HepG2 (cell line): ENCODE results near the gene MRGPRF. TPM values are rescaled to one million over a fixed set of nuclear protein-coding genes. Genes with fewer than 3 reads are reported as not detected.

ENCODE experiments used
- ATAC-seq: fragments of 200-7000 bp; cut with Tn5 transposase; 3 replicates; pipeline ENCODE4 v1.9.1; 2020; ENCODE audit warnings: mild to moderate bottlenecking, moderate library complexity
- BruUV-seq: library from RNA; stranded (reverse); fragments of 400-500 nt; replicated peaks from 2 replicates; lab custom pipeline; 2021; lab: Mats Ljungman, UMichigan
- CTCF ChIA-PET: fragments of 300-600 bp; formaldehyde crosslinking; extraction: SDS; loops from one replicate; lab custom pipeline; 2021; ENCODE audit warnings: low total read pairs, inconsistent platforms, low intra/inter-chr PET ratio; lab: Yijun Ruan, JAX
- POLR2A ChIA-PET: fragments of 350-600 bp; sonication (Branson Sonifier 250); formaldehyde crosslinking; loops from one replicate; lab custom pipeline; 2020; ENCODE audit warnings: antibody characterized with exemption, inconsistent platforms; lab: Yijun Ruan, JAX
- DNase-seq: peaks from one replicate; pipeline ENCODE4 v3.0.0-alpha.2; 2015; ENCODE audit warnings: low spot score
- FAIRE-seq: peaks from 3 replicates; lab custom pipeline; 2011; peaks lifted over from hg19 to GRCh38; lab: Jason Lieb, UNC
- H2AFZ ChIP-seq: one replicate; pipeline ENCODE4 v1.6.1; 2011; ENCODE audit warnings: low read length, inconsistent platforms
- H3K27ac ChIP-seq: fragments of 300-600 bp; 3 replicates; pipeline ENCODE4 v1.8.0; 2011; ENCODE audit warnings: mixed run types, mild to moderate bottlenecking, mixed read lengths, low read length, inconsistent platforms; ENCODE audit not compliant: insufficient read depth; ENCODE audit errors: extremely low read length
- H3K27me3 ChIP-seq, 2 experiments: fragments of 200-600 bp in 1 of 2; 2 replicates in 1 of 2; 3 replicates in 1 of 2; pipeline versions ENCODE4 v1.6.0 to v1.8.0; 2011; ENCODE audit warnings: low read length in 2 of 2, mild to moderate bottlenecking in 2 of 2, moderate library complexity in 2 of 2, inconsistent platforms in 1 of 2; ENCODE audit not compliant: insufficient read depth in 2 of 2, control insufficient read depth in 1 of 2
- H3K36me3 ChIP-seq, 2 experiments: fragments of 200-600 bp in 1 of 2; replicated peaks in 1 of 2; 2 replicates in 1 of 2; 3 replicates in 1 of 2; pipeline versions ENCODE4 v1.5.1 to v1.8.0; 2011; ENCODE audit warnings: low read length in 2 of 2, inconsistent platforms in 1 of 2; ENCODE audit not compliant: insufficient read depth in 2 of 2, control insufficient read depth in 1 of 2
- H3K4me1 ChIP-seq: 2 replicates; pipeline ENCODE4 v1.5.1; 2012; ENCODE audit warnings: low read length, inconsistent platforms; ENCODE audit not compliant: insufficient read depth
- H3K4me2 ChIP-seq: 2 replicates; pipeline ENCODE4 v1.6.0; 2011; ENCODE audit warnings: low read depth, low read length, inconsistent platforms
- H3K4me3 ChIP-seq, 3 experiments: fragments of 200-600 bp in 1 of 3; sonication (generic), shearing (Covaris generic) in 1 of 3; replicated peaks in 1 of 3; 2 replicates each; pipeline ENCODE4 v1.5.1; 2011 to 2016; ENCODE audit warnings: low read length in 3 of 3, inconsistent platforms in 2 of 3, low read depth in 2 of 3, mild to moderate bottlenecking in 2 of 3, control low read depth in 1 of 3, mixed read lengths in 1 of 3; ENCODE audit not compliant: insufficient read depth in 1 of 3
- H3K79me2 ChIP-seq: one replicate; pipeline ENCODE4 v1.6.1; 2011; ENCODE audit warnings: low read length, inconsistent platforms; ENCODE audit not compliant: insufficient read depth
- H3K9ac ChIP-seq: 2 replicates; pipeline ENCODE4 v1.6.0; 2011; ENCODE audit warnings: mild to moderate bottlenecking, low read depth, low read length, inconsistent platforms; ENCODE audit not compliant: insufficient read depth
- H3K9me3 ChIP-seq: 2 replicates; pipeline ENCODE4 v1.5.1; 2012; ENCODE audit warnings: mild to moderate bottlenecking, low read length
- H4K20me1 ChIP-seq: 2 replicates; pipeline ENCODE4 v1.6.0; 2011; ENCODE audit warnings: inconsistent platforms, mild to moderate bottlenecking, low read length, moderate library complexity; ENCODE audit not compliant: insufficient read depth
- CCAR2 ChIP-seq: fragments of 200-400 bp; formaldehyde crosslinking; optimal IDR thresholded peaks from 2 replicates; pipeline ENCODE3; 2018; ENCODE audit warnings: low read depth, mild to moderate bottlenecking, low read length, moderate library complexity
- CREM ChIP-seq, 2 experiments: sonication (generic) in 1 of 2; formaldehyde crosslinking in 1 of 2; IDR thresholded peaks; 2 replicates each; pipeline versions ENCODE4 v1.4.0 to v1.6.1; 2016 to 2020; ENCODE audit warnings: antibody characterized with exemption in 1 of 2, mild to moderate bottlenecking in 1 of 2, missing genetic modification reagents in 1 of 2
- MTERF4 ChIP-seq: sonication (generic); formaldehyde crosslinking; IDR thresholded peaks from 2 replicates; pipeline ENCODE4 v1.8.0; 2023; ENCODE audit warnings: mild to moderate bottlenecking, missing genetic modification reagents
- RBM39 ChIP-seq: fragments of 200-400 bp; formaldehyde crosslinking; IDR thresholded peaks from one replicate; pipeline ENCODE4 v1.6.1; 2018; ENCODE audit warnings: antibody characterized with exemption, mild to moderate bottlenecking, low read depth, low read length; ENCODE audit not compliant: poor library complexity, severe bottlenecking
- ZNF414 ChIP-seq: sonication (generic); formaldehyde crosslinking; IDR thresholded peaks from 2 replicates; pipeline ENCODE4 v1.5.0; 2020; ENCODE audit warnings: missing genetic modification reagents
- ZNF598 ChIP-seq: sonication (generic); formaldehyde crosslinking; IDR thresholded peaks from 2 replicates; pipeline ENCODE4 v1.5.1; 2020; ENCODE audit warnings: mild to moderate bottlenecking, missing genetic modification reagents, borderline replicate concordance
- WGBS: methylation state at CpG from one replicate; pipeline ENCODE4 v1.1.6; 2017; ENCODE audit warnings: low lambda C conversion rate; 5-methylcytosine and 5-hydroxymethylcytosine counted together
- in situ Hi-C: cut with HindIII; loops from 2 replicates; pipeline ENCODE4 v1.10.0; 2017; ENCODE audit warnings: low pct_unique_long_range_greater_than_20kb; ENCODE audit not compliant: extremely low pct_ligation_motif_present
- intact Hi-C: fragments of 100-400 bp; cut with micrococcal nuclease; formaldehyde crosslinking; loops from one replicate; pipeline ENCODE4 v1.10.0; 2022; ENCODE audit not compliant: unreplicated experiment
- polyA plus RNA-seq, 8 experiments: library from polyadenylated mRNA; depleted of rRNA in 3 of 8; stranded (reverse) in 7 of 8; unstranded in 1 of 8; fragments of >200 nt; fragmentation: Illumina TruSeq in 4 of 8; extraction: Trizol in 4 of 8; gene quantifications; 2 replicates each; pipeline versions ENCODE4 v1.2.1 to v1.2.3, GENCODE V29; 2011 to 2016; ENCODE audit warnings: low read depth in 4 of 8, missing spikeins in 1 of 8, mixed read lengths in 1 of 8; ENCODE audit not compliant: insufficient read depth in 1 of 8
- total RNA-seq, 5 experiments: library from RNA; depleted of rRNA; stranded (reverse); fragments of >200 nt; fragmentation: Illumina TruSeq; extraction: Trizol; gene quantifications; 2 replicates each; pipeline ENCODE4 v1.2.3, GENCODE V29; 2016; ENCODE audit warnings: low read depth in 1 of 5
- TF ChIP-seq, protein P1 (sequence below): sonication (generic); formaldehyde crosslinking; IDR thresholded peaks from 2 replicates; pipeline ENCODE4 v1.8.1; 2023; ENCODE audit warnings: missing genetic modification reagents, inconsistent platforms, borderline replicate concordance
- TF ChIP-seq, protein P2 (sequence below): IDR thresholded peaks from 2 replicates; pipeline ENCODE4 v1.6.1; 2016; ENCODE audit warnings: low read depth

Gene MRGPRF
- total and polyA plus RNA-seq, 2 of the 13 experiments (the other 11 are each of a cell fraction or from before 2014, with no cell fraction given) = not detected

GRCh38 chr11:69022260-69022659 is 9.2 kb upstream of the MRGPRF start (continued):
- TF ChIP-seq ZNF414 (CRISPR knock-in tag) (no peak), CREM (IDR thresholded peaks at IDR 0.05) (no peak), CREM (CRISPR knock-in tag; IDR thresholded peaks at IDR 0.05) (no peak)
- TF ChIP-seq, all 625 proteins: peak for 0

- no peaks in the 10 kb centered on the region for H3K79me2 ChIP-seq
- H3K36me3 ChIP-seq = no peaks in the 10 kb centered on the region
- 6% methylated on average over 13 of the region's 13 CpGs for WGBS
- FAIRE-seq = no peak
- H2AFZ ChIP-seq = no peak overlapping the region
- no peak overlapping the region for H3K27ac ChIP-seq
- no TSS peak for BruUV-seq
- ChIA-PET CTCF (no interaction called here), POLR2A (interaction anchor here (1.7 kb wide), 1 partner anchor 9 kb away, joined by 3 read pairs; no protein-coding TSS in a partner anchor)
- H3K9ac ChIP-seq = no peak overlapping the region
- H3K9me3 ChIP-seq = no peaks in the 10 kb centered on the region
- peaks cover 1 to 29% of the 10 kb centered on the region in 2 experiments; a peak in 3 of 5 replicates for H3K27me3 ChIP-seq
- in situ Hi-C loops (no loop called here), intact Hi-C loops (no loop called here)
- no peak for DNase-seq
- TF ChIP-seq CCAR2 (no peak), MTERF4 (CRISPR knock-in tag) (no peak), RBM39 (no peak), ZNF598 (CRISPR knock-in tag) (no peak)
- TF ChIP-seq, protein P1, sequence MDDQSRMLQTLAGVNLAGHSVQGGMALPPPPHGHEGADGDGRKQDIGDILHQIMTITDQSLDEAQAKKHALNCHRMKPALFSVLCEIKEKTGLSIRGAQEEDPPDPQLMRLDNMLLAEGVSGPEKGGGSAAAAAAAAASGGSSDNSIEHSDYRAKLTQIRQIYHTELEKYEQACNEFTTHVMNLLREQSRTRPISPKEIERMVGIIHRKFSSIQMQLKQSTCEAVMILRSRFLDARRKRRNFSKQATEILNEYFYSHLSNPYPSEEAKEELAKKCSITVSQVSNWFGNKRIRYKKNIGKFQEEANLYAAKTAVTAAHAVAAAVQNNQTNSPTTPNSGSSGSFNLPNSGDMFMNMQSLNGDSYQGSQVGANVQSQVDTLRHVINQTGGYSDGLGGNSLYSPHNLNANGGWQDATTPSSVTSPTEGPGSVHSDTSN (CRISPR knock-in tag) = no peak
- TF ChIP-seq, protein P2, sequence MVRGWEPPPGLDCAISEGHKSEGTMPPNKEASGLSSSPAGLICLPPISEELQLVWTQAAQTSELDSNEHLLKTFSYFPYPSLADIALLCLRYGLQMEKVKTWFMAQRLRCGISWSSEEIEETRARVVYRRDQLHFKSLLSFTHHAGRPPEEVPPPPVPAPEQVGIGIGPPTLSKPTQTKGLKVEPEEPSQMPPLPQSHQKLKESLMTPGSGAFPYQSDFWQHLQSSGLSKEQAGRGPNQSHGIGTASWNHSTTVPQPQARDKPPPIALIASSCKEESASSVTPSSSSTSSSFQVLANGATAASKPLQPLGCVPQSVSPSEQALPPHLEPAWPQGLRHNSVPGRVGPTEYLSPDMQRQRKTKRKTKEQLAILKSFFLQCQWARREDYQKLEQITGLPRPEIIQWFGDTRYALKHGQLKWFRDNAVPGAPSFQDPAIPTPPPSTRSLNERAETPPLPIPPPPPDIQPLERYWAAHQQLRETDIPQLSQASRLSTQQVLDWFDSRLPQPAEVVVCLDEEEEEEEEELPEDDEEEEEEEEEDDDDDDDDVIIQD (CRISPR knock-in tag) = no peak
- peak; percentile 57 for ATAC-seq
- peaks cover 10% of the 10 kb centered on the region for H3K4me1 ChIP-seq
- no peak overlapping the region for H3K4me3 ChIP-seq
- no peak overlapping the region for H3K4me2 ChIP-seq
- no peaks in the 10 kb centered on the region for H4K20me1 ChIP-seq
These were observed 5.9 kb upstream of the MRGPRF start for GRCh38 chr11:69018924-69019323.
